Tibial nerve (tissue), 4 donors: ENCODE data around the gene PRKG1.

Experiments used
- EP300 ChIP-seq, 2 donors: sonication (generic); formaldehyde crosslinking; IDR thresholded peaks; one replicate each; pipeline ENCODE4 v1.6.1; 2017; ENCODE audit warnings: antibody characterized with exemption in 2 of 2, mild to moderate bottlenecking in 1 of 2
- TF ChIP-seq, protein P1 (sequence below), 5 experiments: fragments of 200-600 bp in 3 of 5; fragments of 450-650 bp in 2 of 5; sonication (generic) in 3 of 5; IDR thresholded peaks; one replicate each; pipeline ENCODE4 v1.5.1; 2016 to 2019; ENCODE audit warnings: antibody characterized with exemption in 5 of 5, mild to moderate bottlenecking in 3 of 5, moderate library complexity in 2 of 5

- no peak for TF ChIP-seq EP300 (IDR thresholded peaks at IDR 0.05)
- TF ChIP-seq, protein P1, sequence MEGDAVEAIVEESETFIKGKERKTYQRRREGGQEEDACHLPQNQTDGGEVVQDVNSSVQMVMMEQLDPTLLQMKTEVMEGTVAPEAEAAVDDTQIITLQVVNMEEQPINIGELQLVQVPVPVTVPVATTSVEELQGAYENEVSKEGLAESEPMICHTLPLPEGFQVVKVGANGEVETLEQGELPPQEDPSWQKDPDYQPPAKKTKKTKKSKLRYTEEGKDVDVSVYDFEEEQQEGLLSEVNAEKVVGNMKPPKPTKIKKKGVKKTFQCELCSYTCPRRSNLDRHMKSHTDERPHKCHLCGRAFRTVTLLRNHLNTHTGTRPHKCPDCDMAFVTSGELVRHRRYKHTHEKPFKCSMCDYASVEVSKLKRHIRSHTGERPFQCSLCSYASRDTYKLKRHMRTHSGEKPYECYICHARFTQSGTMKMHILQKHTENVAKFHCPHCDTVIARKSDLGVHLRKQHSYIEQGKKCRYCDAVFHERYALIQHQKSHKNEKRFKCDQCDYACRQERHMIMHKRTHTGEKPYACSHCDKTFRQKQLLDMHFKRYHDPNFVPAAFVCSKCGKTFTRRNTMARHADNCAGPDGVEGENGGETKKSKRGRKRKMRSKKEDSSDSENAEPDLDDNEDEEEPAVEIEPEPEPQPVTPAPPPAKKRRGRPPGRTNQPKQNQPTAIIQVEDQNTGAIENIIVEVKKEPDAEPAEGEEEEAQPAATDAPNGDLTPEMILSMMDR (IDR thresholded peaks at IDR 0.05) = no peak
Observed at GRCh38 chr10:51403521-51403920, 329.2 kb downstream of the PRKG1 start.
